Tibial nerve (tissue), 4 donors: Measurements from ENCODE around the gene MNT. TPM values are rescaled to one million over a fixed set of nuclear protein-coding genes. Genes with fewer than 3 reads are reported as not detected.

Experiments
- DNase-seq, 2 donors: peaks; one replicate each; pipeline ENCODE4 v3.0.0-alpha.2; 2019; ENCODE audit warnings: low spot score in 2 of 2
- H3K27ac ChIP-seq, 4 donors: fragments of 200-600 bp; sonication (generic) in 3 of 4; one replicate each; pipeline ENCODE4 v1.5.1; 2017 to 2019; ENCODE audit warnings: mild to moderate bottlenecking in 1 of 4
- H3K27me3 ChIP-seq, 2 donors: fragments of 200-600 bp; sonication (generic) in 1 of 2; one replicate each; pipeline versions ENCODE4 v1.5.1 to v1.6.0; 2017 to 2019
- H3K36me3 ChIP-seq, 3 donors: fragments of 200-600 bp; sonication (generic); one replicate each; pipeline ENCODE4 v1.5.1; 2018 to 2019
- H3K4me1 ChIP-seq, 4 donors: fragments of 200-600 bp; sonication (generic) in 3 of 4; one replicate each; pipeline ENCODE4 v1.5.1; 2017 to 2019
- H3K4me3 ChIP-seq, 4 donors: fragments of 200-600 bp; sonication (generic) in 3 of 4; one replicate each; pipeline ENCODE4 v1.5.1; 2017 to 2019; ENCODE audit warnings: mild to moderate bottlenecking in 1 of 4, moderate library complexity in 1 of 4
- H3K9me3 ChIP-seq, 4 donors: fragments of 200-600 bp; sonication (generic) in 3 of 4; one replicate each; pipeline ENCODE4 v1.5.1; 2017 to 2019
- EP300 ChIP-seq, 2 donors: sonication (generic); formaldehyde crosslinking; IDR thresholded peaks; one replicate each; pipeline ENCODE4 v1.6.1; 2017; ENCODE audit warnings: antibody characterized with exemption in 2 of 2, mild to moderate bottlenecking in 1 of 2
- POLR2A ChIP-seq, 2 donors: fragments of 450-650 bp; IDR thresholded peaks; one replicate each; pipeline ENCODE4 v1.6.1; 2017; ENCODE audit warnings: antibody characterized with exemption in 2 of 2, mild to moderate bottlenecking in 2 of 2, moderate library complexity in 2 of 2
- WGBS, 2 donors: methylation state at CpG; one replicate each; pipeline ENCODE4 v1.1.5; 2018; 5-methylcytosine and 5-hydroxymethylcytosine counted together
- total RNA-seq, 4 donors: library from RNA; depleted of rRNA; stranded (reverse); fragments of >200 nt; gene quantifications; one replicate each; pipeline ENCODE4 v1.1.0, GENCODE V29; 2016
- TF ChIP-seq, protein P1 (sequence below), 5 experiments: fragments of 200-600 bp in 3 of 5; fragments of 450-650 bp in 2 of 5; sonication (generic) in 3 of 5; IDR thresholded peaks; one replicate each; pipeline ENCODE4 v1.5.1; 2016 to 2019; ENCODE audit warnings: antibody characterized with exemption in 5 of 5, mild to moderate bottlenecking in 3 of 5, moderate library complexity in 2 of 5

Gene MNT
- total RNA-seq, 4 donors from 2014 or later: 12.6 to 32.8 (median 14.9) TPM

- TF ChIP-seq, protein P1, sequence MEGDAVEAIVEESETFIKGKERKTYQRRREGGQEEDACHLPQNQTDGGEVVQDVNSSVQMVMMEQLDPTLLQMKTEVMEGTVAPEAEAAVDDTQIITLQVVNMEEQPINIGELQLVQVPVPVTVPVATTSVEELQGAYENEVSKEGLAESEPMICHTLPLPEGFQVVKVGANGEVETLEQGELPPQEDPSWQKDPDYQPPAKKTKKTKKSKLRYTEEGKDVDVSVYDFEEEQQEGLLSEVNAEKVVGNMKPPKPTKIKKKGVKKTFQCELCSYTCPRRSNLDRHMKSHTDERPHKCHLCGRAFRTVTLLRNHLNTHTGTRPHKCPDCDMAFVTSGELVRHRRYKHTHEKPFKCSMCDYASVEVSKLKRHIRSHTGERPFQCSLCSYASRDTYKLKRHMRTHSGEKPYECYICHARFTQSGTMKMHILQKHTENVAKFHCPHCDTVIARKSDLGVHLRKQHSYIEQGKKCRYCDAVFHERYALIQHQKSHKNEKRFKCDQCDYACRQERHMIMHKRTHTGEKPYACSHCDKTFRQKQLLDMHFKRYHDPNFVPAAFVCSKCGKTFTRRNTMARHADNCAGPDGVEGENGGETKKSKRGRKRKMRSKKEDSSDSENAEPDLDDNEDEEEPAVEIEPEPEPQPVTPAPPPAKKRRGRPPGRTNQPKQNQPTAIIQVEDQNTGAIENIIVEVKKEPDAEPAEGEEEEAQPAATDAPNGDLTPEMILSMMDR (IDR thresholded peaks at IDR 0.05): no peak
- TF ChIP-seq EP300 (IDR thresholded peaks at IDR 0.05) (no peak), POLR2A (IDR thresholded peaks at IDR 0.05) (no peak)
- Histone ChIP-seq H3K36me3 (peaks cover 0 to 48% (median 0%) of the 10 kb centered on the region in 3 donors), H3K27me3 (no peaks in the 10 kb centered on the region), H3K4me1 (no peaks in the 10 kb centered on the region), H3K27ac (no peak overlapping the region), H3K4me3 (no peak overlapping the region), H3K9me3 (no peaks in the 10 kb centered on the region)
- 87% methylated on average over 10 of the region's 10 CpGs for WGBS, 2 donors
- DNase-seq: no peak
These were observed 56.3 kb downstream of the MNT start for GRCh38 chr17:2344528-2344927.

DNA sequence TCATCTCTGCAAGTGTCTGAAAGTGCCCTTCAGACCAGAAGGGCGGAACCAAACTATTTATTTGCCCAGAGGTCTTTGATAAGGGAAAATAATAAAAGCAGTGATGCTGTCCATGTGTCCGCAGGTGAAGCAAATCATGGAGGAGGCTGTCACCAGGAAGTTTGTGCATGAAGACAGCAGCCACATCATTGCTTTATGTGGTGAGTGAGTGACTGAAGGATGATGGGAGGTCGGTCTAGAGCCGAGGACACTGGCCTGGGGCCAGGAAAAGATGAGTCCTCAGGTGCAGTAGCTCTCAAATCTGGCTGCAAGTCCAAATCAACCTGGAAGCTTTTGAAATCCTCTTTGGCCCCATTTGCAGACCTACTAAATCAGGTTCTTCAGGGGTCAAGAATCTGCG lies 57.4 kb downstream of the MNT start:
- TF ChIP-seq EP300 (IDR thresholded peaks at IDR 0.05): no peak
- TF ChIP-seq, protein P1 (IDR thresholded peaks at IDR 0.05): no peak
- TF ChIP-seq POLR2A (IDR thresholded peaks at IDR 0.05): no peak
- peaks cover 0 to 7% (median under 1%) of the 10 kb centered on the region in 4 donors for H3K4me1 ChIP-seq
- no peak overlapping the region for H3K4me3 ChIP-seq
- DNase-seq: no peak
- no peaks in the 10 kb centered on the region for H3K9me3 ChIP-seq
- H3K36me3 ChIP-seq: peaks cover 0 to 48% (median 0%) of the 10 kb centered on the region in 3 donors
- no peaks in the 10 kb centered on the region for H3K27me3 ChIP-seq
- H3K27ac ChIP-seq: no peak overlapping the region
- WGBS, 2 donors: 77 to 81% methylated on average over 5 of the region's 5 CpGs

GRCh38 chr17:2338315-2338657 lies 62.6 kb downstream of the MNT start:
- TF ChIP-seq, protein P1 (IDR thresholded peaks at IDR 0.05): no peak
- TF ChIP-seq POLR2A (IDR thresholded peaks at IDR 0.05) (no peak), EP300 (IDR thresholded peaks at IDR 0.05) (no peak)
- H3K9me3 ChIP-seq: no peaks in the 10 kb centered on the region
- H3K36me3 ChIP-seq: peaks cover 0 to 36% (median 0%) of the 10 kb centered on the region in 3 donors
- no peak for DNase-seq
- WGBS, 2 donors: 26 to 33% methylated on average over 5 of the region's 5 CpGs
- H3K4me1 ChIP-seq: peaks cover 0 to 32% (median 12%) of the 10 kb centered on the region in 4 donors
- H3K27me3 ChIP-seq: no peaks in the 10 kb centered on the region
- H3K27ac ChIP-seq: peak overlapping the region in 3 of 4 donors; percentile 85 to 93 (median 87)
- H3K4me3 ChIP-seq: peak overlapping the region; percentile 55 to 91 (median 68)

- no peaks in the 10 kb centered on the region for H3K27me3 ChIP-seq
- DNase-seq: no peak
- H3K4me1 ChIP-seq: peaks cover 0 to 32% (median 12%) of the 10 kb centered on the region in 4 donors
- H3K27ac ChIP-seq: peak overlapping the region in 3 of 4 donors; percentile 85 to 93 (median 87)
- peaks cover 0 to 39% (median 5%) of the 10 kb centered on the region in 3 donors for H3K36me3 ChIP-seq
- H3K9me3 ChIP-seq: no peaks in the 10 kb centered on the region
- TF ChIP-seq, protein P1 (IDR thresholded peaks at IDR 0.05): no peak
- peak in 1 of 2 donors; percentile 52 for TF ChIP-seq POLR2A (IDR thresholded peaks at IDR 0.05)
- TF ChIP-seq EP300 (IDR thresholded peaks at IDR 0.05): no peak
- H3K4me3 ChIP-seq: peak overlapping the region; percentile 55 to 91 (median 68)
- WGBS, 2 donors: 2 to 3% methylated on average over 12 to 46 of the region's 92 CpGs
These were observed 63.1 kb downstream of the MNT start for GRCh38 chr17:2337544-2338314.

DNA sequence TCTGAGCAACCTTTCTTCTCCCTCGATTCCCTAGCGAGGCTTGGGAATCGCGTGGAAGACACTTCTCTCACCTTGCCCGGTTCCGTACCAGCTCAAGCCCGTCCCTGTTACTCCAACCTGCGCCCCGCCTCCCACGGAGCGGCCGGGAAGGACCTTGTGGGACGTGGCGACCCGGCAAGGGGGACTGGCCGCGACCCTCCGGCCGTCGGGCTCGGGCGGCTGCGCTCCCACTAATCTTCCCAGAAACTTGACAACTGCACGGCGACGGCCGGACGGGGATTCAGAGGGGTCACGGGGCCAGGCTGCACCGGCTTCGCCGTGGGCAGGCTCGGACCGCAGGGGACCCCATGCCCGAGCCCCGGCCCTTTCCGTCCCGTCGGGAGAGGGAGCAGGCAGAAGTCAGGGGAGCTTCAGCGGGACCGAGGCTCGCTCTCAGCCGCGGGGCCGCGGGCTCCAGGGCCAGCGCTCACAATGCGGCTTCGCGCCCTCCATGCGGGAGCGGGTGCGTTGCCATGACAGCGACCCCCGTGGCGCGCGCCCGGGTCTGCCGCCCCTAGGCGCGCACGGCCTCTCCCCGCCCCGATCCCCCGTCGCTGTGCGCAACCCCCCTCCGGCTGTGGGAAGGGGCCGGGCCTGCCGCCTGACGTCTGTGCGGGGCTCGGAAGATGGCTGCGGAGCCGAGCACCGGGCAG lies 63.9 kb downstream of the MNT start, which contains the start of gene SGSM2:
SGSM2 (plus strand) TSS at position 650 of the 692 bp plus-strand sequence. CDS start 188 bp downstream, outside the sequence.
- peaks cover under 1 to 42% (median 8%) of the 10 kb centered on the region in 3 donors for H3K36me3 ChIP-seq
- peaks cover 0 to 32% (median 12%) of the 10 kb centered on the region in 4 donors for H3K4me1 ChIP-seq
- no peaks in the 10 kb centered on the region for H3K9me3 ChIP-seq
- 1% methylated on average over 21 to 34 of the region's 77 CpGs for WGBS, 2 donors
- H3K27ac ChIP-seq: peak within 1 kb of the TSS; percentile 64 to 93 (median 86)
- no peak for TF ChIP-seq POLR2A (IDR thresholded peaks at IDR 0.05)
- no peak for TF ChIP-seq EP300 (IDR thresholded peaks at IDR 0.05)
- peak within 1 kb of the TSS; percentile 55 to 91 (median 68) for H3K4me3 ChIP-seq
- H3K27me3 ChIP-seq: no peaks in the 10 kb centered on the region
- peak in 1 of 2 donors; percentile 25 for DNase-seq
